ENCODE data around the gene ZFR2.
A peak's percentile ranks its signal among the peaks of the same experiment; 100 is the strongest.

GRCh38 chr19:3761382-3762129 lies 107.3 kb downstream of the ZFR2 start, which contains the start of gene APBA3:
- TF ChIP-seq POLR2AphosphoS5 (IDR thresholded peaks at IDR 0.05) (peak; percentile 93 to 96), POLR2A (IDR thresholded peaks at IDR 0.05; ENCODE audit: low read depth) (peak; percentile 64)
